NT2/D1 (cell line): ENCODE measurements around the gene PRKN.

Source experiments
- DNase-seq: peaks from one replicate; pipeline ENCODE4 v3.0.0-alpha.2; 2011; ENCODE audit warnings: low read depth, low spot score
- H3K27me3 ChIP-seq: 2 replicates; pipeline ENCODE4 v1.6.0; 2011; ENCODE audit warnings: mild to moderate bottlenecking; ENCODE audit not compliant: insufficient read length, insufficient read depth
- H3K36me3 ChIP-seq: 2 replicates; pipeline ENCODE4 v1.6.1; 2011; ENCODE audit warnings: mild to moderate bottlenecking, low read length, mixed read lengths; ENCODE audit not compliant: insufficient read depth, insufficient read length
- H3K4me1 ChIP-seq: 2 replicates; pipeline ENCODE4 v1.5.1; 2011; ENCODE audit not compliant: insufficient read depth, insufficient read length
- H3K4me3 ChIP-seq: 2 replicates; pipeline ENCODE4 v1.5.1; 2011; ENCODE audit warnings: low read depth; ENCODE audit not compliant: insufficient read length
- H3K9ac ChIP-seq: 2 replicates; pipeline ENCODE4 v1.6.0; 2011; ENCODE audit warnings: low read depth; ENCODE audit not compliant: insufficient read length
- H3K9me3 ChIP-seq: 2 replicates; pipeline ENCODE4 v1.5.1; 2011; ENCODE audit warnings: mild to moderate bottlenecking, low read length; ENCODE audit not compliant: insufficient read depth
- SUZ12 ChIP-seq: IDR thresholded peaks from 2 replicates; pipeline ENCODE4 v1.6.1; 2011; ENCODE audit not compliant: insufficient read length, insufficient read depth; ENCODE audit errors: extremely low read depth
- YY1 ChIP-seq: IDR thresholded peaks from 2 replicates; pipeline ENCODE4 v1.6.1; 2011; ENCODE audit not compliant: insufficient read length, insufficient read depth
- ZNF274 ChIP-seq: IDR thresholded peaks from 2 replicates; pipeline ENCODE4 v1.6.1; 2011; ENCODE audit warnings: mild to moderate bottlenecking, low read depth, low read length

Gene PRKN

GRCh38 chr6:162177746-162178145, 549.8 kb downstream of the PRKN start:
- no peaks in the 10 kb centered on the region for H3K9me3 ChIP-seq
- no peaks in the 10 kb centered on the region for H3K27me3 ChIP-seq
- no peak overlapping the region for H3K4me3 ChIP-seq
- no peak for DNase-seq
- TF ChIP-seq SUZ12 (no peak), YY1 (no peak), ZNF274 (no peak)
- no peaks in the 10 kb centered on the region for H3K36me3 ChIP-seq
- H3K4me1 ChIP-seq: no peaks in the 10 kb centered on the region
- no peak overlapping the region for H3K9ac ChIP-seq

GRCh38 chr6:162173466-162173865, 554.1 kb downstream of the PRKN start:
- Histone ChIP-seq H3K4me1 (no peaks in the 10 kb centered on the region), H3K4me3 (no peak overlapping the region), H3K9ac (no peak overlapping the region), H3K9me3 (no peaks in the 10 kb centered on the region), H3K27me3 (no peaks in the 10 kb centered on the region), H3K36me3 (no peaks in the 10 kb centered on the region)
- no peak for DNase-seq
- TF ChIP-seq ZNF274: no peak
- no peak for TF ChIP-seq YY1
- TF ChIP-seq SUZ12: no peak

- Histone ChIP-seq H3K9me3 (no peaks in the 10 kb centered on the region), H3K4me1 (no peaks in the 10 kb centered on the region), H3K36me3 (no peaks in the 10 kb centered on the region), H3K9ac (no peak overlapping the region), H3K27me3 (no peaks in the 10 kb centered on the region), H3K4me3 (no peak overlapping the region)
- TF ChIP-seq YY1 (no peak), SUZ12 (no peak), ZNF274 (no peak)
- DNase-seq: no peak
These were observed 562.1 kb downstream of the PRKN start for GRCh38 chr6:162165479-162165878.

- TF ChIP-seq ZNF274 (no peak), YY1 (no peak), SUZ12 (no peak)
- no peak overlapping the region for H3K9ac ChIP-seq
- no peaks in the 10 kb centered on the region for H3K4me1 ChIP-seq
- no peak for DNase-seq
- H3K27me3 ChIP-seq: no peaks in the 10 kb centered on the region
- H3K4me3 ChIP-seq: no peak overlapping the region
- H3K36me3 ChIP-seq: no peaks in the 10 kb centered on the region
- no peaks in the 10 kb centered on the region; the same call in 1 of the 2 replicates for H3K9me3 ChIP-seq
These were observed 570.2 kb downstream of the PRKN start for GRCh38 chr6:162157167-162157870.

GRCh38 chr6:162156146-162156545, 571.4 kb downstream of the PRKN start:
- no peaks in the 10 kb centered on the region for H3K4me1 ChIP-seq
- TF ChIP-seq SUZ12 (no peak), YY1 (no peak), ZNF274 (no peak)
- no peak for DNase-seq

GRCh38 chr6:162154930-162155329, 572.6 kb downstream of the PRKN start:
- TF ChIP-seq YY1 (no peak), ZNF274 (no peak), SUZ12 (no peak)
- DNase-seq: no peak
- no peak overlapping the region for H3K9ac ChIP-seq
- H3K27me3 ChIP-seq: no peaks in the 10 kb centered on the region
- no peaks in the 10 kb centered on the region for H3K36me3 ChIP-seq
- H3K4me3 ChIP-seq: no peak overlapping the region
- H3K4me1 ChIP-seq: no peaks in the 10 kb centered on the region
- H3K9me3 ChIP-seq: no peaks in the 10 kb centered on the region; the same call in 1 of the 2 replicates

More at GRCh38 chr6:162156146-162156545, 571.4 kb downstream of the PRKN start:
- no peaks in the 10 kb centered on the region for H3K27me3 ChIP-seq
- H3K4me3 ChIP-seq: no peak overlapping the region
- H3K36me3 ChIP-seq: no peaks in the 10 kb centered on the region
- H3K9ac ChIP-seq: no peak overlapping the region
- no peaks in the 10 kb centered on the region; the same call in 1 of the 2 replicates for H3K9me3 ChIP-seq

- no peak for DNase-seq
- no peak overlapping the region for H3K4me3 ChIP-seq
- H3K36me3 ChIP-seq: no peaks in the 10 kb centered on the region
- no peak overlapping the region for H3K9ac ChIP-seq
- TF ChIP-seq YY1 (no peak), SUZ12 (no peak), ZNF274 (no peak)
- H3K4me1 ChIP-seq: no peaks in the 10 kb centered on the region
- no peaks in the 10 kb centered on the region for H3K27me3 ChIP-seq
- H3K9me3 ChIP-seq: no peaks in the 10 kb centered on the region; the same call in 1 of the 2 replicates
These were observed 573.6 kb downstream of the PRKN start for GRCh38 chr6:162154001-162154400.
